GM21723 (cell line): ENCODE results near the gene COL8A2.
A peak's percentile ranks its signal among the peaks of the same experiment; 100 is the strongest.

Source experiments
- ATAC-seq: cut with Tn5 transposase; IDR thresholded peaks from one replicate; pipeline ENCODE4 v1.9.1; 2021; ENCODE audit warnings: mild to moderate bottlenecking, moderate library complexity; ENCODE audit not compliant: unreplicated experiment

Gene COL8A2

GRCh38 chr1:36157973-36158826, 33.2 kb upstream of the COL8A2 start:
- no peak for ATAC-seq

- no peak for ATAC-seq
Observed at GRCh38 chr1:36157115-36157903, 32.3 kb upstream of the COL8A2 start.

GRCh38 chr1:36156329-36157114, 31.5 kb upstream of the COL8A2 start:
- peak; percentile 22 for ATAC-seq

- peak; percentile 46 for ATAC-seq
Observed at GRCh38 chr1:36155408-36156328, 30.6 kb upstream of the COL8A2 start, which contains the start of gene MAP7D1. Gene MAP7D1 (plus strand): TSS chr1:36156160. CDS start chr1:36156418, 258 bp downstream.

GRCh38 chr1:36154765-36155407, 29.9 kb upstream of the COL8A2 start:
- ATAC-seq = no peak

- no peak for ATAC-seq
Observed at GRCh38 chr1:36154335-36154734, 29.3 kb upstream of the COL8A2 start.

- ATAC-seq = no peak
Observed at GRCh38 chr1:36153476-36153875, 28.5 kb upstream of the COL8A2 start.

- no peak for ATAC-seq
Observed at GRCh38 chr1:36151845-36152203, 26.8 kb upstream of the COL8A2 start.

GRCh38 chr1:36151134-36151844, 26.3 kb upstream of the COL8A2 start:
- ATAC-seq = no peak

- peak; percentile 52 for ATAC-seq
Observed at GRCh38 chr1:36150296-36151133, 25.5 kb upstream of the COL8A2 start.

- ATAC-seq = no peak
Observed at GRCh38 chr1:36149973-36150295, 24.9 kb upstream of the COL8A2 start.

- ATAC-seq = peak; percentile 86
Observed at GRCh38 chr1:36149237-36149972, 24.4 kb upstream of the COL8A2 start, which contains the start of gene TRAPPC3. Gene TRAPPC3 (minus strand): TSS chr1:36149486. CDS start chr1:36149378, 108 bp downstream.

GRCh38 chr1:36148821-36149236, 23.8 kb upstream of the COL8A2 start:
- no peak for ATAC-seq

- ATAC-seq = no peak
Observed at GRCh38 chr1:36144413-36144812, 19.4 kb upstream of the COL8A2 start.

GRCh38 chr1:36143424-36143823, 18.4 kb upstream of the COL8A2 start:
- no peak for ATAC-seq

GRCh38 chr1:36142121-36142520, 17.1 kb upstream of the COL8A2 start:
- no peak for ATAC-seq

- ATAC-seq = no peak
Observed at GRCh38 chr1:36139521-36139920, 14.5 kb upstream of the COL8A2 start.
